Left ventricle myocardium inferior (tissue), 1 donor: ENCODE measurements around the gene SYF2. TPM values are rescaled to one million over a fixed set of nuclear protein-coding genes. Genes with fewer than 3 reads are reported as not detected.
"Not testable (repeated sequence)": the region's sequence is repeated elsewhere in the genome, so short reads cannot be mapped to it uniquely, and the experiment has no call there.

Experiments
- DNase-seq: peaks from one replicate; pipeline ENCODE4 v3.0.0-alpha.2; 2020
- H3K27ac ChIP-seq: fragments of 200-600 bp; replicated peaks from 2 replicates; pipeline ENCODE4 v1.8.0; 2021
- H3K27me3 ChIP-seq: fragments of 200-600 bp; 2 replicates; pipeline ENCODE4 v1.8.0; 2021; ENCODE audit warnings: low read depth
- H3K36me3 ChIP-seq: fragments of 200-600 bp; 2 replicates; pipeline ENCODE4 v1.8.0; 2021
- H3K4me1 ChIP-seq: fragments of 200-600 bp; 2 replicates; pipeline ENCODE4 v1.8.0; 2021
- H3K4me3 ChIP-seq: fragments of 200-600 bp; 2 replicates; pipeline ENCODE4 v1.8.0; 2021; ENCODE audit warnings: mild to moderate bottlenecking, moderate library complexity
- H3K9me3 ChIP-seq: fragments of 200-600 bp; replicated peaks from 2 replicates; pipeline ENCODE4 v1.8.0; 2021
- intact Hi-C: fragments of 100-400 bp; cut with micrococcal nuclease; formaldehyde crosslinking; loops from one replicate; pipeline ENCODE4 v1.11.0; 2022
- total RNA-seq: library from RNA; stranded (reverse); fragmentation: NEBNext Ultra II Directional; extraction: Animal tissue kit (Norgen Biotek cat#: 25700); gene quantifications from one replicate; pipeline ENCODE4 v1.2.1, GENCODE V29; 2021
- TF ChIP-seq, protein P1 (sequence below): fragments of 200-600 bp; IDR thresholded peaks from 2 replicates; pipeline ENCODE4 v1.8.0; 2021; ENCODE audit warnings: antibody characterized with exemption, mild to moderate bottlenecking, borderline replicate concordance
- donor health status: DM: no; HTN: yes; CAD: no; lungs with severe emphysema.

SYF2 gene
- total RNA-seq, 1 donor from 2014 or later: 35.1 TPM

DNA sequence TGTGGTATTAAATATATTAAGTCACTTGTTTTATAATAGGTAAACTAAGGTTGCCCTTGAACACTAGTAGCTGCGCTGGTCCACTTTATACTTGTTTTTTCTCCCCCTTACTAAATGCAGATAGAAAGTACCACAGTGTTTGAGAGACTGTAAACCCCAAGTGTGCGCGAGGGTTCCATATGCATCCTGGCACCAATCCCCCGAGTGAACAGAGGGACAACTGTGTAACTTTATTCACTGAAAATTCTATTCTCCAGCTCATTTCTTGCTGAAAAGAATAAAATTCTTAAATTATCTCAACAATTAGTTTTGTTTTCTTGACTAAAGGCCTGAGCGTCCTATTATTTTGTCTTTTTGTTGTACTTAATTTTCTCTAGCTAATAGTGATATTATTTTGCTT, 13.1 kb upstream of the SYF2 start:
- intact Hi-C loops: loop anchor here (10.0 kb wide), 1 partner anchor 99 kb away; no protein-coding TSS in a partner anchor
- Histone ChIP-seq H3K36me3 (peaks cover 62% of the 10 kb centered on the region), H3K27ac (peak overlapping the region; percentile 100), H3K4me3 (peak overlapping the region; percentile 96), H3K4me1 (peaks cover 75% of the 10 kb centered on the region), H3K27me3 (no peaks in the 10 kb centered on the region), H3K9me3 (no peaks in the 10 kb centered on the region)
- TF ChIP-seq, protein P1, sequence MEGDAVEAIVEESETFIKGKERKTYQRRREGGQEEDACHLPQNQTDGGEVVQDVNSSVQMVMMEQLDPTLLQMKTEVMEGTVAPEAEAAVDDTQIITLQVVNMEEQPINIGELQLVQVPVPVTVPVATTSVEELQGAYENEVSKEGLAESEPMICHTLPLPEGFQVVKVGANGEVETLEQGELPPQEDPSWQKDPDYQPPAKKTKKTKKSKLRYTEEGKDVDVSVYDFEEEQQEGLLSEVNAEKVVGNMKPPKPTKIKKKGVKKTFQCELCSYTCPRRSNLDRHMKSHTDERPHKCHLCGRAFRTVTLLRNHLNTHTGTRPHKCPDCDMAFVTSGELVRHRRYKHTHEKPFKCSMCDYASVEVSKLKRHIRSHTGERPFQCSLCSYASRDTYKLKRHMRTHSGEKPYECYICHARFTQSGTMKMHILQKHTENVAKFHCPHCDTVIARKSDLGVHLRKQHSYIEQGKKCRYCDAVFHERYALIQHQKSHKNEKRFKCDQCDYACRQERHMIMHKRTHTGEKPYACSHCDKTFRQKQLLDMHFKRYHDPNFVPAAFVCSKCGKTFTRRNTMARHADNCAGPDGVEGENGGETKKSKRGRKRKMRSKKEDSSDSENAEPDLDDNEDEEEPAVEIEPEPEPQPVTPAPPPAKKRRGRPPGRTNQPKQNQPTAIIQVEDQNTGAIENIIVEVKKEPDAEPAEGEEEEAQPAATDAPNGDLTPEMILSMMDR: no peak
- DNase-seq: no peak

DNA sequence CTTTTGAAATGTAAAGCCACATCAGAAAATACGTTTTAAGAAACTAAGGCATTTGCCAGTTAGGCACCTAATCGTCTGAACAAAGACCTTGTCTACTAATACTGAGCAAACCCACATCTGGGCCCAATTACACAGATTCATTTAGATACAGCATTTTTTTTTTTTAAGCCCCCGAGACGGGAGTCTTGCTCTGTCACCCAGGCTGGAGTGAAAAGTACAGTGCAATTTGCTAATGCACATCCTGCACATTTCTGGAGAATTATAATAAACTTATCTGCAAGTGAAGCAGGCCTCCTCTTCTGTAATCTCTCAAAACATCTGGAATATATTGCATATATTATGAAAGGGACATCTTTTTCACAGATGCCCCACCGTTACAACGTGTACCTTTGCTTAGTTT, 11.6 kb upstream of the SYF2 start:
- intact Hi-C loops: loop anchor here (10.0 kb wide), 1 partner anchor 101 kb away; no protein-coding TSS in a partner anchor
- Histone ChIP-seq H3K36me3 (peaks cover 63% of the 10 kb centered on the region), H3K27ac (no peak overlapping the region), H3K4me3 (peak overlapping the region; percentile 96), H3K27me3 (no peaks in the 10 kb centered on the region), H3K4me1 (peaks cover 90% of the 10 kb centered on the region), H3K9me3 (no peaks in the 10 kb centered on the region)
- no peak for DNase-seq
- TF ChIP-seq, protein P1: no peak

DNA sequence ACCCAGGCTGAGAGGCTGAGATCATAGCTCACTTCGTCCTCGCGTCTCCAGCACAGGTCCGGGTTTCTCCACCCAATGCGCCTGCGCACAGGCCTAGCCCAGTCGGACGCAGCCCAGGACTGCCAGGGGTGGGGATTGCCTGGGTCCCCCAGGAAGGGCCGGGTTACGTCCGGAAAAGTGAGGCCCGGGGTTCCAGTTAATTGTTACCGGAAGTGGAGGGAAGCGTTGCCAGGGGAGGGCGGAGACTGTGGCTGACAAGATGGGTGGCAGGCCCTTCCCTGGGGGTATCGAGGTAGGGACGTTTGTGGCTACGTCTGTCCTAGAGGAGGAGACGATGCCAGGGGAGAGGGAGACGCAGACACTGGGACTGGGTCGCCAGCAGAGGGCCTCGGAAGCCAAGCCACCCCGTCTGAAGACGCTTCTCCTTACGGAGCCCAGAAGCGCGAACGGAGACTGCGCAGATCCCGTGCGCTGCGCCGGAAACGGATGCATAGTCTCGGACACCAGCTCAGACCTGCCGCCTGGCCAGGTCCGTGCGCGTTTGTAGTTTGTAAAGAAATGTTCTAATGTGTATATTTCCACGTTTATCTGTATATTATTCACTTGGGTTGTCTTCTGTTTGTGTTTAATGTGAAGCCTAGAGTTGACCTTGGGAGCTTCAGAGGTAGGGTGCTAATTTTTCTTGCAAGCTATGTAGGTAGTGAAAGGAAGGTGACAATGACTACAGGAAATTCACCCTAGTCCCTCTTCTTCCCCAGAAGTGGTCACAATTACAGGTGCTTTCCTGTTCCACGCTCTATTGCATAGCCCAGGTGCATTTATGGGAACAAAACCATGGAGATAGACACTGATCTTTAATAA, 7.6 kb upstream of the SYF2 start:
- intact Hi-C loops: loop anchor here (10.0 kb wide), 1 partner anchor 105 kb away; no protein-coding TSS in a partner anchor
- Histone ChIP-seq H3K4me3 (peak overlapping the region; percentile 69), H3K27ac (peak overlapping the region; percentile 95), H3K9me3 (no peaks in the 10 kb centered on the region), H3K4me1 (peaks cover 80% of the 10 kb centered on the region), H3K36me3 (peaks cover 47% of the 10 kb centered on the region), H3K27me3 (no peaks in the 10 kb centered on the region)
- TF ChIP-seq, protein P1: peak; percentile 75
- peak; percentile 92 for DNase-seq

DNA sequence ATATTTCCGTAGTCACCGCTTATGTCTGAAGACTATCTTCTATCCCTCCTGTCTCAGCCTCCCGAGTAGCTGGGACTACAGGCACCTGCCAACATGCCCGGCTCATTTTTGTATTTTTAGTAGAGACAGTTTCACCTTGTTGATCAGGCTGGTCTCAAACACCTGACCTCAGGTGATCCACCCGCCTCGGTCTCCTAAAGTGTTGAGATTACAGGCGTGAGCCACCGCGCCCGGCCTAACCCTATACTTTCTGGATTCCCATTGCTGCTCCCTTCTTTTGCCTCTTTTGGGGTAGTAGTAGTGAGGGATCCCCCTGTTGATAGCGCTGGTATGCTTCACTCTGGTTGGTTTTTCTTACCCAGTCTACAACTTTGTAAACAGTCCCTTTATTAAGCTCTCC, 5.7 kb upstream of the SYF2 start:
- Histone ChIP-seq H3K4me1 (peaks cover 79% of the 10 kb centered on the region), H3K4me3 (no peak overlapping the region), H3K9me3 (no peaks in the 10 kb centered on the region), H3K36me3 (peaks cover 28% of the 10 kb centered on the region), H3K27me3 (no peaks in the 10 kb centered on the region), H3K27ac (no peak overlapping the region)
- TF ChIP-seq, protein P1: no peak
- intact Hi-C loops: no loop called here
- no peak for DNase-seq

DNA sequence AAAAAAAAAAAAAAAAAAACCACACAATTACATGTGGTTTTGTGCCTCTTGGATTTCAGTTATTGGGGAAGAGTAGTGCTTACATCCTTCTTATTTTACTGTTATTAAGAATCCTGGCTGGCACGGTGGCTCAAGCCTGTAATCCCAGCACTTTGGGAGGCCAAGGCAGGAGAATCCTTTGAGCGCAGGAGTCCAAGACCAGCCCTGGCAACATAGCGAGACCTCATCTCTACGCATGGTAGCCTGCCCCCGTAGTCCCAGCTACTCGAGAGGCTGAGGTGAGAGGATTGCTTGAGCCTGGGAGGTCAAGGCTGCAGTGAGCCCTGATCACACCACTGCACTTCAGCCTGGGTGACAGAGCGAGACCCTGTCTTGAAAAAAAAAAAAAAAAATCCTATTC, 4.0 kb upstream of the SYF2 start:
- DNase-seq, H3K27ac ChIP-seq, H3K9me3 ChIP-seq, H3K27me3 ChIP-seq, H3K4me3 ChIP-seq, intact Hi-C loops: not testable (repeated sequence)
- Histone ChIP-seq H3K4me1 (peaks cover 79% of the 10 kb centered on the region), H3K36me3 (peaks cover 10% of the 10 kb centered on the region)

DNA sequence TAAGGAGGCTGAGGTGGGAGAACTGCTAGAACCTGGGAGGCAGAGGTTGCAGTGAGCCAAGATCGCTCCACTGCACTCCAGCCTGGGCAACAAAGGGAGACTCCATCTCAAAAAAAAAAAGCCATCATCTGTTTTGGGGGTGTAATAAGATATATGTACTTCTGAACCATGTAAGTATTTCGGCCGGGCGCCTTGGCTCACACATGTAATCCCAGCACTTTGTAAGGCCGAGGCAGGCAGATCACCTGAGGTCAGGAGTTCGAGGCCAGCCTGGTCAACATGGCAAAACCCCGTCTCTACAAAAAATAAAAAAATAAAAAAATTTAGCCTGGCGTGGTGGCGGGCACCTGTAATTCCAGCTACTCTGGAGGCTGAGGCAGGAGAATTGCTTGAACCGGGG, 3.1 kb upstream of the SYF2 start:
- peaks cover 79% of the 10 kb centered on the region for H3K4me1 ChIP-seq

More for the DNA sequence above, 3.1 kb upstream of the SYF2 start:
- H3K27ac ChIP-seq, H3K4me3 ChIP-seq, DNase-seq, H3K36me3 ChIP-seq, H3K27me3 ChIP-seq, intact Hi-C loops, H3K9me3 ChIP-seq: not testable (repeated sequence)
